KMS-11 (cell line): ENCODE results near the gene SRP68.

Experiments
- H2AFZ ChIP-seq: fragments of 200-600 bp; sonication (generic); 2 replicates; pipeline ENCODE4 v1.6.1; 2016; ENCODE audit warnings: antibody characterized with exemption, mixed run types, low read depth
- H3K27ac ChIP-seq: fragments of 200-600 bp; sonication (generic); 2 replicates; pipeline ENCODE4 v1.6.1; 2016; ENCODE audit warnings: mild to moderate bottlenecking, mixed run types
- H3K27me3 ChIP-seq: fragments of 200-600 bp; sonication (generic); 2 replicates; pipeline ENCODE4 v1.6.1; 2017; ENCODE audit warnings: mild to moderate bottlenecking, low read depth, mixed run types, moderate library complexity; ENCODE audit not compliant: insufficient read depth
- H3K36me3 ChIP-seq: fragments of 200-600 bp; sonication (generic); 2 replicates; pipeline ENCODE4 v1.6.1; 2017; ENCODE audit warnings: mild to moderate bottlenecking, mixed run types; ENCODE audit not compliant: insufficient read depth
- H3K4me1 ChIP-seq: fragments of 200-600 bp; sonication (generic); 2 replicates; pipeline ENCODE4 v1.6.1; 2016; ENCODE audit warnings: mild to moderate bottlenecking, low read depth, mixed run types; ENCODE audit not compliant: poor library complexity, severe bottlenecking
- H3K4me2 ChIP-seq: fragments of 200-600 bp; sonication (generic); 2 replicates; pipeline ENCODE4 v1.7.0; 2016; ENCODE audit warnings: mild to moderate bottlenecking, mixed run types
- H3K4me3 ChIP-seq: fragments of 200-600 bp; sonication (generic); IDR thresholded peaks from 2 replicates; pipeline ENCODE4 v1.6.1; 2017; ENCODE audit warnings: low read depth, low read length, mixed read lengths; ENCODE audit not compliant: insufficient read depth
- H3K79me2 ChIP-seq: fragments of 200-600 bp; sonication (generic); 2 replicates; pipeline ENCODE4 v1.6.1; 2016; ENCODE audit warnings: low read depth, mixed run types; ENCODE audit not compliant: insufficient read depth
- H3K9ac ChIP-seq: fragments of 200-600 bp; sonication (generic); 2 replicates; pipeline ENCODE4 v1.6.1; 2016; ENCODE audit warnings: mild to moderate bottlenecking, mixed run types
- H4K20me1 ChIP-seq: fragments of 200-600 bp; sonication (generic); 2 replicates; pipeline ENCODE4 v1.6.1; 2016; ENCODE audit warnings: mild to moderate bottlenecking, mixed run types; ENCODE audit not compliant: insufficient read depth
- CTCF ChIP-seq: fragments of 200-600 bp; sonication (generic); conservative IDR thresholded peaks from 2 replicates; pipeline ENCODE4 v1.6.1; 2017; ENCODE audit warnings: low read depth, mild to moderate bottlenecking, antibody characterized with exemption, low read length, moderate library complexity, mixed read lengths

Gene SRP68

GRCh38 chr17:76050538-76051467 is 21.5 kb downstream of the SRP68 start:
- Histone ChIP-seq H3K4me2 (no peak overlapping the region), H3K79me2 (no peaks in the 10 kb centered on the region), H3K36me3 (peaks cover 17% of the 10 kb centered on the region; the same call in 1 of the 2 replicates), H2AFZ (no peak overlapping the region), H3K9ac (no peak overlapping the region), H3K4me1 (no peaks in the 10 kb centered on the region), H3K27me3 (no peaks in the 10 kb centered on the region), H3K4me3 (no peak overlapping the region), H4K20me1 (no peaks in the 10 kb centered on the region), H3K27ac (no peak overlapping the region)
- TF ChIP-seq CTCF, result no peak

DNA sequence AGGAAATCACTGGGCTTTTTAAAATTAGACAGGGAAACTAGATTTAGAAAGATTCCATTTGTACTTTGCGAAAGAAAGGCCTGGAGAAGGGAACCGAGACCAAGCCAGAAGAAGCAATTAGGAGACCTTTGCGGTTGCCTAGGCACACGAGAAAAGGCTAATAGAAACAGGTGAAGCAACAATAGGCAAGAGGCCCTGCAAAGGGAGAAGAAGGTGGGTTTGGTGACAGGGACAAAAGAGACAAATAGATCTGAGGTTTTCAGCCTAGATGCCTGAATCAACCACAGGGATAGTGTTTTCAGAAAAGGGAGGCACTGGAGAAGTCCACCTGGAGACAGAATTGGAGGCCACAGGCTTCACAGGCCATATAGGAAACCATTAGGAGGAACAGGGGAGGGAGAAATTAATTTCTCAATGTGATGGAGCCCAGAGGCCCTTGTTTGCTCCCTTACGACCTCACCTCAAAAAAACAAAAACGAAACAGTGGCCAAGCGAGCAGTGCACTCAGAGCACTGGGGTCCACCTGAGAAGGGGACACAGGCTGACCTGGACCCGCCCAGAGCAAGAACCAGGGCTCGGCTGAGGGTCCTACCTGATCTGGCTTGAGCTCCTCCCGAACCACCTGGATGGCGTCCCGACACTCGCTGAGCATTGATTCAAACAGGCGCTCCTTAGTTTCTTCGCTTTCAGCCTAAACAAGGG is 22.3 kb downstream of the SRP68 start:
- Histone ChIP-seq H3K27ac (no peak overlapping the region), H3K4me1 (no peaks in the 10 kb centered on the region), H3K4me3 (no peak overlapping the region), H3K79me2 (no peaks in the 10 kb centered on the region), H3K36me3 (peaks cover 20% of the 10 kb centered on the region; the same call in 1 of the 2 replicates), H4K20me1 (no peaks in the 10 kb centered on the region), H3K9ac (no peak overlapping the region), H3K27me3 (no peaks in the 10 kb centered on the region), H2AFZ (no peak overlapping the region), H3K4me2 (no peak overlapping the region)
- TF ChIP-seq CTCF, result no peak

GRCh38 chr17:76049239-76049638 is 23.1 kb downstream of the SRP68 start:
- H3K36me3 ChIP-seq, result peaks cover 25% of the 10 kb centered on the region; the same call in 1 of the 2 replicates
- H4K20me1 ChIP-seq, result no peaks in the 10 kb centered on the region
- no peak overlapping the region for H3K4me3 ChIP-seq
- H3K27me3 ChIP-seq, result no peaks in the 10 kb centered on the region
- no peak overlapping the region for H3K27ac ChIP-seq
- H3K4me2 ChIP-seq, result no peak overlapping the region
- H2AFZ ChIP-seq, result no peak overlapping the region
- no peak overlapping the region for H3K9ac ChIP-seq
- no peak for TF ChIP-seq CTCF
- H3K79me2 ChIP-seq, result no peaks in the 10 kb centered on the region
- no peaks in the 10 kb centered on the region for H3K4me1 ChIP-seq

GRCh38 chr17:76048711-76049110 is 23.6 kb downstream of the SRP68 start:
- Histone ChIP-seq H3K36me3 (peaks cover 25% of the 10 kb centered on the region; the same call in 1 of the 2 replicates), H3K79me2 (no peaks in the 10 kb centered on the region), H4K20me1 (no peaks in the 10 kb centered on the region), H3K4me1 (no peaks in the 10 kb centered on the region), H3K27me3 (no peaks in the 10 kb centered on the region), H3K9ac (no peak overlapping the region), H3K27ac (no peak overlapping the region), H3K4me3 (no peak overlapping the region), H3K4me2 (no peak overlapping the region), H2AFZ (no peak overlapping the region)
- TF ChIP-seq CTCF, result no peak
